ENCODE results near the gene ACSS3.
"Not testable (repeated sequence)": the region's sequence is repeated elsewhere in the genome, so short reads cannot be mapped to it uniquely, and the experiment has no call there.

- TF ChIP-seq CTCF (IDR thresholded peaks at IDR 0.05 in 2 of 3, conservative IDR thresholded peaks at IDR 0.05 in 1 of 3; ENCODE audit: control insufficient read depth in 2 of 3, extremely low read depth in 1 of 3, insufficient read depth in 1 of 3, low read depth in 3 of 3, low read length in 3 of 3); POLR2A (IDR thresholded peaks at IDR 0.05; ENCODE audit: low read depth, low read length): not testable (repeated sequence)
Observed at GRCh38 chr12:81200561-81200960, 122.7 kb downstream of the ACSS3 start.
